Heart right ventricle (tissue), 16 donors: ENCODE data around the gene MYBPC1. TPM values are rescaled to one million over a fixed set of nuclear protein-coding genes. Genes with fewer than 3 reads are reported as not detected.
"Not testable (repeated sequence)": the region's sequence is repeated elsewhere in the genome, so short reads cannot be mapped to it uniquely, and the experiment has no call there.

Source experiments
- ATAC-seq, 8 donors: fragments of 200-7000 bp; cut with Tn5 transposase; one replicate each; pipeline ENCODE4 v1.9.1; 2020; ENCODE audit warnings: mild to moderate bottlenecking in 8 of 8, moderate library complexity in 8 of 8, moderate number of reproducible peaks in 1 of 8
- DNase-seq, 2 donors: peaks; one replicate each; pipeline ENCODE4 v3.0.0-alpha.2; 2020
- H3K27ac ChIP-seq, 10 donors: fragments of 200-600 bp; sonication (generic) in 2 of 10; one replicate each; pipeline versions ENCODE4 v1.5.0 to v1.8.0; 2020 to 2022; ENCODE audit warnings: mild to moderate bottlenecking in 3 of 10
- H3K27me3 ChIP-seq, 7 donors: fragments of 200-600 bp; one replicate each; pipeline ENCODE4 v1.8.0; 2021 to 2022; ENCODE audit warnings: mild to moderate bottlenecking in 2 of 7
- H3K36me3 ChIP-seq, 9 donors: fragments of 200-600 bp; sonication (generic) in 1 of 9; one replicate each; pipeline versions ENCODE4 v1.5.0 to v1.8.0; 2020 to 2022; ENCODE audit warnings: mild to moderate bottlenecking in 2 of 9
- H3K4me1 ChIP-seq, 9 donors: fragments of 200-600 bp; sonication (generic) in 1 of 9; one replicate each; pipeline versions ENCODE4 v1.5.0 to v1.8.0; 2020 to 2022; ENCODE audit warnings: mild to moderate bottlenecking in 4 of 9
- H3K4me3 ChIP-seq, 10 donors: fragments of 200-600 bp; sonication (generic) in 2 of 10; one replicate each; pipeline versions ENCODE4 v1.5.0 to v1.8.0; 2020 to 2022; ENCODE audit warnings: mild to moderate bottlenecking in 7 of 10, moderate library complexity in 2 of 10
- H3K9me3 ChIP-seq, 11 donors: fragments of 200-600 bp in 10 of 11; sonication (generic) in 2 of 11; one replicate each; pipeline versions ENCODE4 v1.5.0 to v1.8.0; 2013 to 2022; ENCODE audit warnings: mild to moderate bottlenecking in 2 of 11, control low read depth in 1 of 11, moderate library complexity in 1 of 11
- CTCF ChIP-seq, 9 donors: fragments of 200-600 bp; sonication (generic) in 2 of 9; IDR thresholded peaks; one replicate each; pipeline versions ENCODE4 v1.5.0 to v1.8.0; 2021 to 2022; ENCODE audit warnings: antibody characterized with exemption in 9 of 9, mild to moderate bottlenecking in 5 of 9, moderate library complexity in 1 of 9
- WGBS, 2 donors: extraction: QIAGEN DNeasy Blood & Tissue Kit; methylation state at CpG; one replicate each; pipeline ENCODE4 v1.1.7; 2013; ENCODE audit warnings: inconsistent platforms in 1 of 2; 5-methylcytosine and 5-hydroxymethylcytosine counted together
- intact Hi-C, 10 donors: fragments of 100-400 bp; cut with DNase I; formaldehyde crosslinking; loops; one replicate each; pipeline versions ENCODE4 v1.11.1 to v1.14.2; 2022
- long read RNA-seq, 3 donors: library from polyadenylated mRNA; unstranded; transcript quantifications; one replicate each; pipeline ENCODE4 v2.0.0, GENCODE V29; 2020 to 2021
- polyA plus RNA-seq, 2 donors: library from polyadenylated mRNA; stranded (reverse); fragments of 200-250 nt; gene quantifications; one replicate each; pipeline ENCODE4 v1.2.3, GENCODE V29; 2013
- total RNA-seq, 10 donors: library from RNA; stranded (reverse); fragmentation: NEBNext Ultra II Directional in 3 of 10; extraction: Animal tissue kit (Norgen Biotek cat#: 25700) in 3 of 10; gene quantifications; one replicate each; pipeline versions ENCODE4 v1.2.1 to v1.2.4, GENCODE V29; 2021 to 2023
- donor health status: Arrhythmogenic right ventricular cardiomyopathy.
- donor health status: ischemic (EF 13 %, LVEDD 7.1; RV severe dilation, severe dysfunction).
- donor health status: healthy with polysubstance abuse.
- donor health status: DM: no; HTN: yes; CAD: no.
- donor health status: DM: no; HTN: no; CAD: no.
- donor health status: ischemic (EF 25% LVEDD 6.9; RV normal size, moderate dysfunction).
- donor health status: ischemic (EF 25% LVEDD 5.7; RV mildly dilated, moderate dysfunction).
- donor health status: healthy.
- donor health status: DM: yes; HTN: yes; CAD: no.
- donor health status: Ischemic cardiomyopathy.
- donor health status: ischemic (EF 35%, LVEDD 5.7; RV mildly dilated, moderate dysfunction).
- donor health status: nonischemic (EF 11% LVEDD 7.7; RV severe dilation, severe dysfunction).
- donor health status: DM: yes; HTN: yes; CAD: no.
- donor health status: PGD.
- donor health status: ischemic (EF 29% LVEDD 5.4; RV normal size, mild dysfunction).
- donor health status: nonischemic (EF 23%, LVEDD 6.1; RV moderate dilation, normal function).

The MYBPC1 gene
- total RNA-seq, result 1 to 10 TPM in 7 of 10 donors, under 1 TPM in 3; 0.60 to 6.4 (median 2.1) TPM
- 1 to 10 TPM in 1 of 2 donors, under 1 TPM in 1; 0.17 to 1.2 TPM for polyA plus RNA-seq
- long read RNA-seq, donor 1, partial matches to known transcripts, result 8 of 9 reads
- long read RNA-seq, donor 1, other reads (novel, unspliced or antisense), result 1 of 9 reads
- long read RNA-seq, donor 2, partial matches to known transcripts, result 9 of 9 reads
- long read RNA-seq, donor 2, other reads (novel, unspliced or antisense), result 0 of 9 reads
- long read RNA-seq, donor 3, partial matches to known transcripts, result 2 of 2 reads
- long read RNA-seq, donor 3, other reads (novel, unspliced or antisense), result 0 of 2 reads

GRCh38 chr12:101594700-101595099 is at the start of gene MYBPC1:
MYBPC1 (plus strand) TSS chr12:101594971; CDS start chr12:101595071, 100 bp downstream.
- intact Hi-C loops, result no loop called here
- Histone ChIP-seq H3K36me3 (no peaks in the 10 kb centered on the region), H3K27ac (no peak within 1 kb of the TSS), H3K4me3 (no peak within 1 kb of the TSS), H3K4me1 (no peaks in the 10 kb centered on the region), H3K27me3 (peaks cover 0 to 5% (median 0%) of the 10 kb centered on the region in 7 donors), H3K9me3 (no peaks in the 10 kb centered on the region)
- no peak for ATAC-seq
- DNase-seq, result no peak
- 15 to 23% methylated on average over 6 of the region's 6 CpGs for WGBS, 2 donors
- no peak for TF ChIP-seq CTCF (IDR thresholded peaks at IDR 0.05)

GRCh38 chr12:101551362-101552114 is 43.2 kb upstream of the MYBPC1 start:
- no peaks in the 10 kb centered on the region for H3K27me3 ChIP-seq
- intact Hi-C loops, result no loop called here
- peaks cover 0 to 7% (median 0%) of the 10 kb centered on the region in 11 donors for H3K9me3 ChIP-seq
- no peaks in the 10 kb centered on the region for H3K4me1 ChIP-seq
- 62% methylated on average over 6 of the region's 6 CpGs for WGBS, 2 donors
- H3K4me3 ChIP-seq, result no peak overlapping the region
- ATAC-seq (no peak), DNase-seq (no peak)
- H3K36me3 ChIP-seq, result no peaks in the 10 kb centered on the region
- no peak overlapping the region for H3K27ac ChIP-seq
- no peak for TF ChIP-seq CTCF (IDR thresholded peaks at IDR 0.05)

- no peak overlapping the region for H3K27ac ChIP-seq
- ATAC-seq (peak in 1 of 8 donors; percentile 82), DNase-seq (peak in 1 of 2 donors; percentile 16)
- TF ChIP-seq CTCF (IDR thresholded peaks at IDR 0.05), result no peak
- H3K36me3 ChIP-seq, result no peaks in the 10 kb centered on the region
- intact Hi-C loops, result no loop called here
- peaks cover 0 to 7% (median 0%) of the 10 kb centered on the region in 11 donors for H3K9me3 ChIP-seq
- no peak overlapping the region for H3K4me3 ChIP-seq
- no peaks in the 10 kb centered on the region for H3K4me1 ChIP-seq
- 59 to 63% methylated on average over 4 of the region's 4 CpGs for WGBS, 2 donors
- no peaks in the 10 kb centered on the region for H3K27me3 ChIP-seq
These were observed 42.5 kb upstream of the MYBPC1 start for GRCh38 chr12:101552277-101552676.

- ATAC-seq (no peak), DNase-seq (no peak)
- H3K4me3 ChIP-seq, result no peak overlapping the region
- no peaks in the 10 kb centered on the region for H3K36me3 ChIP-seq
- H3K4me1 ChIP-seq, result no peaks in the 10 kb centered on the region
- no peaks in the 10 kb centered on the region for H3K27me3 ChIP-seq
- no peak overlapping the region for H3K27ac ChIP-seq
- WGBS, 2 donors, result 69 to 76% methylated on average over 4 of the region's 4 CpGs
- intact Hi-C loops, result no loop called here
- H3K9me3 ChIP-seq, result peaks cover 0 to 9% (median 0%) of the 10 kb centered on the region in 11 donors
- no peak for TF ChIP-seq CTCF (IDR thresholded peaks at IDR 0.05)
These were observed 37.7 kb upstream of the MYBPC1 start for GRCh38 chr12:101557094-101557493.

- H3K4me3 ChIP-seq, H3K27ac ChIP-seq, ATAC-seq, H3K9me3 ChIP-seq, H3K27me3 ChIP-seq, DNase-seq, intact Hi-C loops, H3K36me3 ChIP-seq, H3K4me1 ChIP-seq: not testable (repeated sequence)
- 89 to 92% methylated on average over 7 of the region's 7 CpGs for WGBS, 2 donors
These were observed 36.0 kb upstream of the MYBPC1 start for GRCh38 chr12:101558726-101559125.
